HepG2 (cell line): ENCODE results near the gene RRP8. TPM values are rescaled to one million over a fixed set of nuclear protein-coding genes. Genes with fewer than 3 reads are reported as not detected.

Experiments used
- ATAC-seq: fragments of 200-7000 bp; cut with Tn5 transposase; 3 replicates; pipeline ENCODE4 v1.9.1; 2020; ENCODE audit warnings: mild to moderate bottlenecking, moderate library complexity
- BruUV-seq: library from RNA; stranded (reverse); fragments of 400-500 nt; replicated peaks from 2 replicates; lab custom pipeline; 2021; lab: Mats Ljungman, UMichigan
- CTCF ChIA-PET: fragments of 300-600 bp; formaldehyde crosslinking; extraction: SDS; loops from one replicate; lab custom pipeline; 2021; ENCODE audit warnings: low total read pairs, inconsistent platforms, low intra/inter-chr PET ratio; lab: Yijun Ruan, JAX
- POLR2A ChIA-PET: fragments of 350-600 bp; sonication (Branson Sonifier 250); formaldehyde crosslinking; loops from one replicate; lab custom pipeline; 2020; ENCODE audit warnings: antibody characterized with exemption, inconsistent platforms; lab: Yijun Ruan, JAX
- DNase-seq: peaks from one replicate; pipeline ENCODE4 v3.0.0-alpha.2; 2015; ENCODE audit warnings: low spot score
- FAIRE-seq: peaks from 3 replicates; lab custom pipeline; 2011; peaks lifted over from hg19 to GRCh38; lab: Jason Lieb, UNC
- H2AFZ ChIP-seq: one replicate; pipeline ENCODE4 v1.6.1; 2011; ENCODE audit warnings: low read length, inconsistent platforms
- H3K27ac ChIP-seq: fragments of 300-600 bp; 3 replicates; pipeline ENCODE4 v1.8.0; 2011; ENCODE audit warnings: mixed run types, mild to moderate bottlenecking, mixed read lengths, low read length, inconsistent platforms; ENCODE audit not compliant: insufficient read depth; ENCODE audit errors: extremely low read length
- H3K27me3 ChIP-seq, 2 experiments: fragments of 200-600 bp in 1 of 2; 2 replicates in 1 of 2; 3 replicates in 1 of 2; pipeline versions ENCODE4 v1.6.0 to v1.8.0; 2011; ENCODE audit warnings: low read length in 2 of 2, mild to moderate bottlenecking in 2 of 2, moderate library complexity in 2 of 2, inconsistent platforms in 1 of 2; ENCODE audit not compliant: insufficient read depth in 2 of 2, control insufficient read depth in 1 of 2
- H3K36me3 ChIP-seq, 2 experiments: fragments of 200-600 bp in 1 of 2; replicated peaks in 1 of 2; 2 replicates in 1 of 2; 3 replicates in 1 of 2; pipeline versions ENCODE4 v1.5.1 to v1.8.0; 2011; ENCODE audit warnings: low read length in 2 of 2, inconsistent platforms in 1 of 2; ENCODE audit not compliant: insufficient read depth in 2 of 2, control insufficient read depth in 1 of 2
- H3K4me1 ChIP-seq: 2 replicates; pipeline ENCODE4 v1.5.1; 2012; ENCODE audit warnings: low read length, inconsistent platforms; ENCODE audit not compliant: insufficient read depth
- H3K4me2 ChIP-seq: 2 replicates; pipeline ENCODE4 v1.6.0; 2011; ENCODE audit warnings: low read depth, low read length, inconsistent platforms
- H3K4me3 ChIP-seq, 3 experiments: fragments of 200-600 bp in 1 of 3; sonication (generic), shearing (Covaris generic) in 1 of 3; replicated peaks in 1 of 3; 2 replicates each; pipeline ENCODE4 v1.5.1; 2011 to 2016; ENCODE audit warnings: low read length in 3 of 3, inconsistent platforms in 2 of 3, low read depth in 2 of 3, mild to moderate bottlenecking in 2 of 3, control low read depth in 1 of 3, mixed read lengths in 1 of 3; ENCODE audit not compliant: insufficient read depth in 1 of 3
- H3K79me2 ChIP-seq: one replicate; pipeline ENCODE4 v1.6.1; 2011; ENCODE audit warnings: low read length, inconsistent platforms; ENCODE audit not compliant: insufficient read depth
- H3K9ac ChIP-seq: 2 replicates; pipeline ENCODE4 v1.6.0; 2011; ENCODE audit warnings: mild to moderate bottlenecking, low read depth, low read length, inconsistent platforms; ENCODE audit not compliant: insufficient read depth
- H3K9me3 ChIP-seq: 2 replicates; pipeline ENCODE4 v1.5.1; 2012; ENCODE audit warnings: mild to moderate bottlenecking, low read length
- H4K20me1 ChIP-seq: 2 replicates; pipeline ENCODE4 v1.6.0; 2011; ENCODE audit warnings: inconsistent platforms, mild to moderate bottlenecking, low read length, moderate library complexity; ENCODE audit not compliant: insufficient read depth
- ARNT ChIP-seq: fragments of 450-650 bp; IDR thresholded peaks from 2 replicates; pipeline ENCODE4 v1.6.1; 2017
- EHMT2 ChIP-seq: fragments of 200-600 bp; sonication (generic); IDR thresholded peaks from 2 replicates; pipeline ENCODE4 v1.7.0; 2017; ENCODE audit warnings: antibody characterized with exemption, low read depth, low read length, borderline replicate concordance
- MAZ ChIP-seq, 2 experiments: sonication (generic) in 1 of 2; formaldehyde crosslinking in 1 of 2; IDR thresholded peaks; 2 replicates each; pipeline versions ENCODE4 v1.5.0 to v1.6.1; 2012 to 2020; ENCODE audit warnings: low read depth in 2 of 2, mild to moderate bottlenecking in 2 of 2, borderline replicate concordance in 1 of 2, improper control_type of control experiment in 1 of 2, low read length in 1 of 2, missing genetic modification reagents in 1 of 2, moderate library complexity in 1 of 2
- NAIF1 ChIP-seq: sonication (generic); formaldehyde crosslinking; IDR thresholded peaks from 2 replicates; pipeline ENCODE4 v1.5.0; 2020; ENCODE audit warnings: mild to moderate bottlenecking, missing genetic modification reagents, borderline replicate concordance
- PHF20 ChIP-seq: sonication (generic); formaldehyde crosslinking; IDR thresholded peaks from 2 replicates; pipeline ENCODE4 v1.5.0; 2020; ENCODE audit warnings: mild to moderate bottlenecking, missing genetic modification reagents
- PTBP1 ChIP-seq: fragments of 200-400 bp; formaldehyde crosslinking; IDR thresholded peaks from 2 replicates; pipeline ENCODE4 v1.6.1; 2018; ENCODE audit warnings: low read length, low read depth; ENCODE audit not compliant: poor library complexity, severe bottlenecking
- SIN3A ChIP-seq: IDR thresholded peaks from 2 replicates; pipeline ENCODE4 v1.6.1; 2011; ENCODE audit warnings: low read depth, mild to moderate bottlenecking, control low read depth, low read length, borderline replicate concordance
- SKI ChIP-seq: fragments of 450-650 bp; IDR thresholded peaks from one replicate; pipeline ENCODE4 v1.6.1; 2018; ENCODE audit warnings: mild to moderate bottlenecking; ENCODE audit not compliant: partially characterized antibody
- ZBTB20 ChIP-seq: sonication (generic); formaldehyde crosslinking; IDR thresholded peaks from 2 replicates; pipeline ENCODE4 v1.8.1; 2023; ENCODE audit warnings: missing genetic modification reagents, low read depth, mild to moderate bottlenecking, borderline replicate concordance
- ZNF138 ChIP-seq: sonication (generic); formaldehyde crosslinking; IDR thresholded peaks from 2 replicates; pipeline ENCODE4 v1.5.0; 2020; ENCODE audit warnings: mild to moderate bottlenecking, low read depth, missing genetic modification reagents
- ZNF724P ChIP-seq: sonication (generic); formaldehyde crosslinking; IDR thresholded peaks from 2 replicates; pipeline ENCODE4 v1.8.0; 2022; ENCODE audit warnings: missing genetic modification reagents, borderline replicate concordance
- WGBS: methylation state at CpG from one replicate; pipeline ENCODE4 v1.1.6; 2017; ENCODE audit warnings: low lambda C conversion rate; 5-methylcytosine and 5-hydroxymethylcytosine counted together
- in situ Hi-C: cut with HindIII; loops from 2 replicates; pipeline ENCODE4 v1.10.0; 2017; ENCODE audit warnings: low pct_unique_long_range_greater_than_20kb; ENCODE audit not compliant: extremely low pct_ligation_motif_present
- intact Hi-C: fragments of 100-400 bp; cut with micrococcal nuclease; formaldehyde crosslinking; loops from one replicate; pipeline ENCODE4 v1.10.0; 2022; ENCODE audit not compliant: unreplicated experiment
- polyA plus RNA-seq, 8 experiments: library from polyadenylated mRNA; depleted of rRNA in 3 of 8; stranded (reverse) in 7 of 8; unstranded in 1 of 8; fragments of >200 nt; fragmentation: Illumina TruSeq in 4 of 8; extraction: Trizol in 4 of 8; gene quantifications; 2 replicates each; pipeline versions ENCODE4 v1.2.1 to v1.2.3, GENCODE V29; 2011 to 2016; ENCODE audit warnings: low read depth in 4 of 8, missing spikeins in 1 of 8, mixed read lengths in 1 of 8; ENCODE audit not compliant: insufficient read depth in 1 of 8
- total RNA-seq, 5 experiments: library from RNA; depleted of rRNA; stranded (reverse); fragments of >200 nt; fragmentation: Illumina TruSeq; extraction: Trizol; gene quantifications; 2 replicates each; pipeline ENCODE4 v1.2.3, GENCODE V29; 2016; ENCODE audit warnings: low read depth in 1 of 5
- TF ChIP-seq, protein P1 (sequence below): sonication (generic); formaldehyde crosslinking; IDR thresholded peaks from 2 replicates; pipeline ENCODE4 v1.4.0; 2020; ENCODE audit warnings: missing genetic modification reagents
- TF ChIP-seq, protein P2 (sequence below): IDR thresholded peaks from 2 replicates; pipeline ENCODE4 v1.6.1; 2016; ENCODE audit warnings: missing genetic modification reagents, missing compliant biosample characterization

The RRP8 gene
- total and polyA plus RNA-seq, 2 of the 13 experiments (the other 11 are each of a cell fraction or from before 2014, with no cell fraction given) = 7.2 to 21.6 TPM

GRCh38 chr11:6557761-6558674, 45.4 kb downstream of the RRP8 start:
- Histone ChIP-seq H3K79me2 (no peaks in the 10 kb centered on the region), H2AFZ (no peak overlapping the region), H3K4me1 (no peaks in the 10 kb centered on the region), H3K27me3 (no peaks in the 10 kb centered on the region), H3K36me3 (no peaks in the 10 kb centered on the region), H4K20me1 (no peaks in the 10 kb centered on the region), H3K9me3 (no peaks in the 10 kb centered on the region), H3K9ac (no peak overlapping the region), H3K4me2 (no peak overlapping the region)
- POLR2A ChIA-PET = no interaction called here
- in situ Hi-C loops = no loop called here
- BruUV-seq = no TSS peak
- DNase-seq (no peak), ATAC-seq (no peak), FAIRE-seq (no peak)
- WGBS = 93% methylated on average over 5 of the region's 14 CpGs
- CTCF ChIA-PET = no interaction called here
- TF ChIP-seq, protein P1, sequence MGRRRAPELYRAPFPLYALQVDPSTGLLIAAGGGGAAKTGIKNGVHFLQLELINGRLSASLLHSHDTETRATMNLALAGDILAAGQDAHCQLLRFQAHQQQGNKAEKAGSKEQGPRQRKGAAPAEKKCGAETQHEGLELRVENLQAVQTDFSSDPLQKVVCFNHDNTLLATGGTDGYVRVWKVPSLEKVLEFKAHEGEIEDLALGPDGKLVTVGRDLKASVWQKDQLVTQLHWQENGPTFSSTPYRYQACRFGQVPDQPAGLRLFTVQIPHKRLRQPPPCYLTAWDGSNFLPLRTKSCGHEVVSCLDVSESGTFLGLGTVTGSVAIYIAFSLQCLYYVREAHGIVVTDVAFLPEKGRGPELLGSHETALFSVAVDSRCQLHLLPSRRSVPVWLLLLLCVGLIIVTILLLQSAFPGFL (CRISPR knock-in tag) = no peak
- TF ChIP-seq NAIF1 (CRISPR knock-in tag) (no peak), MAZ (IDR thresholded peaks at IDR 0.05; ENCODE audit: borderline replicate concordance, low read depth, low read length) (no peak), MAZ (CRISPR knock-in tag; IDR thresholded peaks at IDR 0.05; ENCODE audit: low read depth) (no peak)
- TF ChIP-seq, all 625 proteins: peak for 0
- no peak overlapping the region for H3K4me3 ChIP-seq
- intact Hi-C loops = no loop called here
- H3K27ac ChIP-seq = no peak overlapping the region

- TF ChIP-seq ZNF138 (CRISPR knock-in tag) = no peak
- TF ChIP-seq, protein P2, sequence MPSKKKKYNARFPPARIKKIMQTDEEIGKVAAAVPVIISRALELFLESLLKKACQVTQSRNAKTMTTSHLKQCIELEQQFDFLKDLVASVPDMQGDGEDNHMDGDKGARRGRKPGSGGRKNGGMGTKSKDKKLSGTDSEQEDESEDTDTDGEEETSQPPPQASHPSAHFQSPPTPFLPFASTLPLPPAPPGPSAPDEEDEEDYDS (CRISPR knock-in tag) = no peak
- no peak for TF ChIP-seq PTBP1
- no peak for TF ChIP-seq SKI
- TF ChIP-seq PHF20 = no peak
- no peak for TF ChIP-seq ZBTB20 (CRISPR knock-in tag)
- no peak for TF ChIP-seq EHMT2
- no peak for TF ChIP-seq ARNT
- TF ChIP-seq ZNF724P (CRISPR knock-in tag) = no peak
- no peak for TF ChIP-seq SIN3A
- TF ChIP-seq, all 625 proteins: peak for 0
- ATAC-seq = peak; percentile 30; the same call in 2 of the 3 replicates
These were observed 46.4 kb downstream of the RRP8 start for GRCh38 chr11:6557063-6557462.

More at GRCh38 chr11:6557063-6557462, 46.4 kb downstream of the RRP8 start:
- Histone ChIP-seq H3K9ac (no peak overlapping the region), H3K4me2 (no peak overlapping the region), H3K4me3 (no peak overlapping the region), H3K27me3 (no peaks in the 10 kb centered on the region), H3K4me1 (no peaks in the 10 kb centered on the region), H3K27ac (no peak overlapping the region), H4K20me1 (no peaks in the 10 kb centered on the region), H2AFZ (no peak overlapping the region), H3K9me3 (no peaks in the 10 kb centered on the region), H3K36me3 (no peaks in the 10 kb centered on the region), H3K79me2 (no peaks in the 10 kb centered on the region)
- CTCF ChIA-PET = no interaction called here
- intact Hi-C loops = no loop called here
- POLR2A ChIA-PET = no interaction called here
- in situ Hi-C loops = no loop called here
- BruUV-seq = no TSS peak
- DNase-seq (no peak), FAIRE-seq (no peak)
- WGBS = 75% methylated on average over 5 of the region's 11 CpGs
